H54 (cell line): ENCODE results near the gene IAPP.
"Not testable (repeated sequence)": the region's sequence is repeated elsewhere in the genome, so short reads cannot be mapped to it uniquely, and the experiment has no call there.

ENCODE experiments used
- DNase-seq: peaks from one replicate; pipeline ENCODE4 v3.0.0; 2011; ENCODE audit warnings: low spot score, mixed read lengths; ENCODE audit not compliant: insufficient read length
- FAIRE-seq: peaks from 3 replicates; lab custom pipeline; 2011; peaks lifted over from hg19 to GRCh38; lab: Jason Lieb, UNC
- POLR2A ChIP-seq: IDR thresholded peaks from 2 replicates; pipeline ENCODE4 v1.6.1; 2011; ENCODE audit warnings: low read depth, mild to moderate bottlenecking, low read length

The IAPP gene

GRCh38 chr12:21350975-21351374 lies 21.7 kb upstream of the IAPP start:
- no peak for TF ChIP-seq POLR2A
- DNase-seq (no peak), FAIRE-seq (no peak)

GRCh38 chr12:21353487-21353886 lies 19.2 kb upstream of the IAPP start:
- DNase-seq, result no peak
- no peak for TF ChIP-seq POLR2A
- no peak for FAIRE-seq

- no peak for FAIRE-seq
Measured at GRCh38 chr12:21353948-21354347, 18.8 kb upstream of the IAPP start.

GRCh38 chr12:21354641-21355040 lies 18.1 kb upstream of the IAPP start:
- no peak for TF ChIP-seq POLR2A
- DNase-seq (no peak), FAIRE-seq (peak; percentile 66)

More at GRCh38 chr12:21353948-21354347, 18.8 kb upstream of the IAPP start:
- no peak for DNase-seq
- no peak for TF ChIP-seq POLR2A

GRCh38 chr12:21360632-21361031 lies 12.1 kb upstream of the IAPP start:
- DNase-seq, FAIRE-seq: not testable (repeated sequence)

- DNase-seq (no peak), FAIRE-seq (no peak)
- TF ChIP-seq POLR2A, result no peak
Measured at GRCh38 chr12:21369141-21369980, 3.3 kb upstream of the IAPP start.

- TF ChIP-seq POLR2A, result no peak
- FAIRE-seq (no peak), DNase-seq (no peak)
Measured at GRCh38 chr12:21370845-21371449, 1.8 kb upstream of the IAPP start.

- FAIRE-seq (no peak), DNase-seq (no peak)
- no peak for TF ChIP-seq POLR2A
Measured at GRCh38 chr12:21379218-21379617, 6.5 kb downstream of the IAPP start.

- DNase-seq, FAIRE-seq: not testable (repeated sequence)
Measured at GRCh38 chr12:21381320-21381719, 8.6 kb downstream of the IAPP start.

GRCh38 chr12:21384261-21384660 lies 11.6 kb downstream of the IAPP start:
- no peak for TF ChIP-seq POLR2A
- DNase-seq (no peak), FAIRE-seq (no peak)

- FAIRE-seq (no peak), DNase-seq (no peak)
- no peak for TF ChIP-seq POLR2A
Measured at GRCh38 chr12:21387174-21387573, 14.5 kb downstream of the IAPP start.

GRCh38 chr12:21392384-21392783 lies 19.7 kb downstream of the IAPP start:
- FAIRE-seq, result no peak
- TF ChIP-seq POLR2A, result no peak
- DNase-seq, result no peak

GRCh38 chr12:21394828-21395626 lies 22.3 kb downstream of the IAPP start:
- FAIRE-seq, DNase-seq: not testable (repeated sequence)
